ENCODE results near the gene OR1L8. TPM values are rescaled to one million over a fixed set of nuclear protein-coding genes. Genes with fewer than 3 reads are reported as not detected.

The OR1L8 gene
- total RNA-seq, 2 experiments from 2014 or later, result not detected

Other genes starting within 250 kb of the OR1L8 start
- under 1 TPM; 0.26 to 0.37 TPM for gene PTGS1, start 212.4 kb downstream of the OR1L8 start, total RNA-seq
- gene OR1J1, start 105.5 kb downstream of the OR1L8 start, total RNA-seq, result not detected
- gene OR1J2, start 72.6 kb downstream of the OR1L8 start, total RNA-seq, result not detected
- not detected for gene OR1J4, start 64.2 kb downstream of the OR1L8 start, total RNA-seq
- gene OR1N1, start 56.1 kb downstream of the OR1L8 start, total RNA-seq, result not detected
- not detected for gene OR1N2, start 30.3 kb downstream of the OR1L8 start, total RNA-seq
- gene OR1Q1, start 31.4 kb upstream of the OR1L8 start, total RNA-seq, result not detected
- gene OR1B1, start 74.2 kb upstream of the OR1L8 start, total RNA-seq, result not detected
- not detected for gene OR1L1, start 78.3 kb upstream of the OR1L8 start, total RNA-seq
- not detected for gene OR1L3, start 91.7 kb upstream of the OR1L8 start, total RNA-seq
- gene OR1L4, start 140.6 kb upstream of the OR1L8 start, total RNA-seq, result not detected
- not detected for gene OR1L6, start 158.9 kb upstream of the OR1L8 start, total RNA-seq
- gene OR5C1, start 205.5 kb upstream of the OR1L8 start, total RNA-seq, result not detected
- not detected for gene OR1K1, start 216.7 kb upstream of the OR1L8 start, total RNA-seq
- gene PDCL, start 245.2 kb upstream of the OR1L8 start, total RNA-seq, result 10 to 100 TPM; 25.9 to 27.3 TPM